Right cardiac atrium (tissue), 5 donors: Measurements from ENCODE around the gene RFX8. TPM values are rescaled to one million over a fixed set of nuclear protein-coding genes. Genes with fewer than 3 reads are reported as not detected.

Source experiments
- ATAC-seq, 2 donors: fragments of 200-7000 bp; cut with Tn5 transposase; one replicate each; pipeline versions ENCODE4 v1.8.0 to v1.9.1; 2020; ENCODE audit warnings: moderate library complexity in 2 of 2, mild to moderate bottlenecking in 1 of 2
- DNase-seq, 3 donors: peaks; one replicate each; pipeline ENCODE4 v3.0.0-alpha.2; 2020
- H3K27ac ChIP-seq: one replicate; pipeline ENCODE4 v1.5.1; 2013; ENCODE audit warnings: mild to moderate bottlenecking, low read length, control low read depth, moderate library complexity
- H3K27me3 ChIP-seq: one replicate; pipeline ENCODE4 v1.6.1; 2013; ENCODE audit not compliant: control insufficient read depth, insufficient read depth
- H3K4me1 ChIP-seq: one replicate; pipeline ENCODE4 v1.6.1; 2013; ENCODE audit warnings: low read length; ENCODE audit not compliant: control insufficient read depth, insufficient read depth
- H3K4me3 ChIP-seq: one replicate; pipeline ENCODE4 v1.5.1; 2013; ENCODE audit warnings: low read length, control low read depth
- H3K9me3 ChIP-seq: one replicate; pipeline ENCODE4 v1.6.1; 2013; ENCODE audit warnings: low read length; ENCODE audit not compliant: control insufficient read depth
- WGBS: extraction: QIAGEN DNeasy Blood & Tissue Kit; methylation state at CpG from one replicate; pipeline ENCODE4 v1.1.7; 2013; 5-methylcytosine and 5-hydroxymethylcytosine counted together
- intact Hi-C, 4 donors: fragments of 100-400 bp; cut with DNase I; formaldehyde crosslinking; loops; one replicate each; pipeline versions ENCODE4 v1.11.0 to v1.14.0; 2022 to 2023
- polyA plus RNA-seq: library from polyadenylated mRNA; stranded (reverse); fragments of 200-250 nt; gene quantifications from one replicate; pipeline ENCODE4 v1.2.3, GENCODE V29; 2013
- total RNA-seq, 4 donors: library from RNA; stranded (reverse); fragmentation: NEBNext Ultra II Directional; extraction: Animal tissue kit (Norgen Biotek cat#: 25700); gene quantifications; one replicate each; pipeline ENCODE4 v1.2.1, GENCODE V29; 2021
- donor health status: healthy with polysubstance abuse.
- donor health status: DM: no; HTN: yes; CAD: no.
- donor health status: DM: no; HTN: no; CAD: no.
- donor health status: DM: no; HTN: yes; CAD: no; lungs with severe emphysema.
- donor health status: DM: yes; HTN: yes; CAD: no.

RFX8 gene
- total and polyA plus RNA-seq, 5 donors, result 0.45 to 1.1 (median 0.53) TPM

DNA sequence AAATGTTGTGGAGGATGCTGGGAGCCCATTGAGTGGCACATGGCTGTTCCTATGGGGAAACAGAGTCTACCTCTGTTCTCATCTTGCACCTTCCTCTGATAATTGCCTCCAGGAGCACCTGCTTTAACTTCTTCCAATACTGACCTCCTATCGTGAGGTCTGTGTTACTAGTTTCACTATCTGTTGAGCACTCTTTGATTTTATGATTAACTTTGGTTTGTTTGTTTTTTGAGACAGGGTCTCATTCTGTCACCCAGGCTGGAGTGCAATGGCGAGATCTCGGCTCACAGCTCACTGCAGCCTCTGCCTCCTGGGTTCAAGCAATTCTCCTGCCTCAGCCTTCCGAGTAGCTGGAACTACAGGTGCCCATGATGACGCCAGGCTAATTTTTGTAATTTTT, 12.1 kb upstream of the RFX8 start:
- WGBS, result 91% methylated on average over 5 of the region's 5 CpGs
- Histone ChIP-seq H3K9me3 (no peaks in the 10 kb centered on the region), H3K4me1 (no peaks in the 10 kb centered on the region), H3K4me3 (no peak overlapping the region), H3K27ac (no peak overlapping the region), H3K27me3 (no peaks in the 10 kb centered on the region)
- intact Hi-C loops, result no loop called here
- no peak for DNase-seq
- ATAC-seq, result no peak

DNA sequence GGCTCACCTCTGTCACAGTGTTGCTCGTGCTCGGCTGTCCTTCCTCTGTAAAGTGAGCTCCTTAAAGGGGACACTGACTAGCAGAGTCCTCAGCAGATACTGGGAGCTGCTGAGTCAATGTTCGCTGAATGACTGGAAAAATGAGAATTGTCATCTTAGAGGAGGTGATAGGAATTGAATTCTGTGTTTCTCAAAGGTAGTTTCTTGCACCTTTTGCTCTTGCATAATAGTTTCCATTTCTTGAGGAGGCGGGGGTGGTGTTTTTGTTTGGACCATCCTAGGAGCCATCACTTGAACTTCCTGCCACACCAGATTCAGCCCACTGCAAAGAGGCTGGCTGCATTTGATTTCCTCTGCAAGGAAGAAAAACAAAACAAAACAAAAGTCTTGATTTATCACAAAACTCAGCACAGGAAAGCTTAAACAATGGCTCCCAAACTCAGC, 11.4 kb upstream of the RFX8 start:
- H3K4me1 ChIP-seq, result no peaks in the 10 kb centered on the region
- no peak overlapping the region for H3K4me3 ChIP-seq
- ATAC-seq (peak; percentile 26 to 77), DNase-seq (no peak)
- intact Hi-C loops, result no loop called here
- peak overlapping the region; percentile 51 for H3K27ac ChIP-seq
- no peaks in the 10 kb centered on the region for H3K27me3 ChIP-seq
- H3K9me3 ChIP-seq, result no peaks in the 10 kb centered on the region
- WGBS, result 62% methylated on average over 4 of the region's 4 CpGs

DNA sequence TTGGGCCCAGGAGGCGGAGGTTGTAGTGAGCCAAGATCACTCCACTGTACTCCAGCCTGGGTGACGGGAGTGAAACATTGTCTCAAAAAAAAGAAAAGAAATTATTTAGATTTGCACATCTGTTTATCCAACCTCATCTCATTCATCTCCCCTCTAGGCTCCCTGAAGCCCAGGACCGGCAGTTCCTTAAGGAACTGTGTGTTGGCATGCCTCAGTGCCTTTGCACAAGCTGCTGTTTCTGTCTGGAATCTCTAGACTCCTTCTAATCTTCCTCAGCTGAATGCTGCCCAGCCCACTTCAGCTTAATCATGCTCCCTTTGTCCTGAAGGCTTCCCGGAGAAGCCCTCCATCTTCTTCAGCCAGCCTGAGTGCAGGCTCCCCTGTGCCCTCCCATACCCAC, 10.9 kb upstream of the RFX8 start:
- Histone ChIP-seq H3K4me1 (no peaks in the 10 kb centered on the region), H3K9me3 (no peaks in the 10 kb centered on the region), H3K27ac (peak overlapping the region; percentile 25), H3K27me3 (no peaks in the 10 kb centered on the region), H3K4me3 (no peak overlapping the region)
- peak in 1 of 2 donors; percentile 43 for ATAC-seq
- no peak for DNase-seq
- 85% methylated on average over 4 of the region's 4 CpGs for WGBS
- intact Hi-C loops, result no loop called here

DNA sequence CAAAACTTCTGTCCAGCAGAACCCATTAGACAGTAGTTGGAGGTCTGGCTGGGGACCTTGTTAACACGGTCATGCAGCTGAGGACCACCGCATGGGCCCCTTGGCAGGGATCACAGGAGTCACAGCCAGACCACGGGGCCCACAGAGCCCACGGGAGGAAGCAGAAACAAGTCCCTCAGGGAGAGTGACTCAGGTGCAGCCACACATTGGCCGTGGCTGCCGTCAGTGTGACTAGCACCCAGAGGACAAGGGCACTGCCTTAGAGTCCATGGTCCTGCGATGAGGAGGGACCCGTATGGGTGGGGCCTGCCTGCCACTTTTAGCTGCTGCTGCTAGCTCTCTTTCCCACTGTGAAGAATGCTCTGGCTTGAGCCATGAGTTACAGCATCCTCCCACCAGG, 5.9 kb upstream of the RFX8 start:
- H3K9me3 ChIP-seq, result no peaks in the 10 kb centered on the region
- no peaks in the 10 kb centered on the region for H3K4me1 ChIP-seq
- intact Hi-C loops, result no loop called here
- no peaks in the 10 kb centered on the region for H3K27me3 ChIP-seq
- no peak overlapping the region for H3K27ac ChIP-seq
- DNase-seq, result no peak
- no peak overlapping the region for H3K4me3 ChIP-seq
- 83% methylated on average over 8 of the region's 8 CpGs for WGBS
- no peak for ATAC-seq

DNA sequence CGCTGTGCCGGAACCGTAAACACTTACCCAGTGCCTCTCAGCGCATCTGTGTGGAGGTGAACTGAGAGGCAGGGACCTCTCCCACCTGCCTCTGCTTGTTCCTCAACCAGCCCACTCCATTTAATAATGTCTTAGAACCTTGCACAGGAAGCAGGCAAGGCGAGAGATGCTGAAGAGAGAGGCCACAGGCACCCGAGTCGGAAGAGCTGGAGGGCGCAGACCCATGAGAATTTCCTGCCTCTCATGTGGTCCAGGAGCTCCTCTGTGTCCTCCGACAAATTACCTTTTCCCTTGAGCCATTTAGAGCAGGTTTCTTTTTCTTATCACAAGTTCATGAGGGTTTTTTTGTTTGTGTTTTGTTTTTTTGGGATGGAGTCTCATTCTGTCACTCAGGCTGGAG, 4.9 kb upstream of the RFX8 start:
- Histone ChIP-seq H3K27me3 (no peaks in the 10 kb centered on the region), H3K4me3 (no peak overlapping the region), H3K4me1 (no peaks in the 10 kb centered on the region), H3K9me3 (no peaks in the 10 kb centered on the region), H3K27ac (no peak overlapping the region)
- DNase-seq, result no peak
- ATAC-seq, result no peak
- 87% methylated on average over 9 of the region's 9 CpGs for WGBS
- intact Hi-C loops, result no loop called here

DNA sequence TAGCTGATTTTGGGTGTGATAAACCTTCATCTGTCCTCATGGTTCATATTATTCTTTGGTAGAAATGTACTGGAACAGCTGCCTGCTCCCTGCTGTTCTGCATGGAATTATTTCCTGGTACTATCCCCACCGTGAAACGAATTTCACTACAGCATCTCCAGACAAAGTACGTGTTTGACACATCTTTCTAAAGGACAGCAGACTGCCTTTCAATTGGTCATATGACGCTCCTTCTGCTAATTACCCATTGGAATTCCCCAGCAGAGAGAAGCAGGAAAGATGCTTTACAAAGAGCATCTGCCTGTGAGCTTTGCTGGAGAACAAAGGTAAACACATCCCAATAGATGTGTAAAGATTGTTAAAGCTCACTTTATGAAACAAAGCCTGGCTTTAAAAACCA, 4.4 kb upstream of the RFX8 start:
- 44% methylated on average over 4 of the region's 4 CpGs for WGBS
- no peak for ATAC-seq

DNA sequence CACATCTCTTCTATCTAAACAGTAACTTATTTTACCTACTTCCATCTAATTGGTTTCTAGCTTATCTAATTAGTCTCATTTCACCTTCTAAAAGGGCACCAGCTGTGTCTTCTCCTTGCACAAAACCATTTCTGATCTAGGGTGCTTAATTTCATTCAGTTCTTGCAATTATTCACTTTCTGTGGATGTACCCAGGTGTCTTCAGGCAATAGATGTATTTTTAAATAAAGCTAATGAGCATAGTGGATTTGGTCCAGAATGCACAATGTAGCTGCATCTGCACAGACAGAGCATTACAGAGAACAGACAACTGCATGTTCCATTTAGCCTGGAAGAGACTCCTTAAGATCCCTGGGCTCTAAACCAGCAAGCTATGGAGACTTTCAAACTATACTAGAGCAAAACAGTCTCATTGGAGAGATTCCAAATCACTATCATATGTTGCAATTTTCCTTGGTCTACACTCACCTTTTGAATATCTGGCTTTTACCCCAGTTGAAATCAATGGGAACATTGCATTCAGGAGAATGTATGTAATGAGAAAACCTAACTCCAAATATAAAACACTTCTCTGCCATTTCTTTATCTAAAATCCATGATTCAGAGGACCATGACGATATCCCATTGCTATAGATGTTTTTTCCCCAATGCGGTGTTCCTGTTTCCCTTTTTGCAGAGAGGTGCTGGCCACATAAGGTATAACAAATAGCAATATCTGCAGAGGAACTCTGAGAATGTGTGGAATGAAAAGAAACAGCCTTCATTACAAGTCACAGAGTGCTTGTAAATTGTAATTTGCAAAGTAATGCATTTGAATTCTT, 3.5 kb upstream of the RFX8 start:
- H3K4me1 ChIP-seq, result no peaks in the 10 kb centered on the region
- no peaks in the 10 kb centered on the region for H3K27me3 ChIP-seq
- H3K27ac ChIP-seq, result no peak overlapping the region
- no peak for ATAC-seq
- intact Hi-C loops, result no loop called here
- H3K4me3 ChIP-seq, result no peak overlapping the region
- WGBS, result 57% methylated on average over 2 of the region's 2 CpGs
- no peaks in the 10 kb centered on the region for H3K9me3 ChIP-seq
- no peak for DNase-seq

More for the DNA sequence above, 4.4 kb upstream of the RFX8 start:
- no peak overlapping the region for H3K27ac ChIP-seq
- intact Hi-C loops, result no loop called here
- no peaks in the 10 kb centered on the region for H3K4me1 ChIP-seq
- no peaks in the 10 kb centered on the region for H3K9me3 ChIP-seq
- H3K4me3 ChIP-seq, result no peak overlapping the region
- no peaks in the 10 kb centered on the region for H3K27me3 ChIP-seq
- no peak for DNase-seq

DNA sequence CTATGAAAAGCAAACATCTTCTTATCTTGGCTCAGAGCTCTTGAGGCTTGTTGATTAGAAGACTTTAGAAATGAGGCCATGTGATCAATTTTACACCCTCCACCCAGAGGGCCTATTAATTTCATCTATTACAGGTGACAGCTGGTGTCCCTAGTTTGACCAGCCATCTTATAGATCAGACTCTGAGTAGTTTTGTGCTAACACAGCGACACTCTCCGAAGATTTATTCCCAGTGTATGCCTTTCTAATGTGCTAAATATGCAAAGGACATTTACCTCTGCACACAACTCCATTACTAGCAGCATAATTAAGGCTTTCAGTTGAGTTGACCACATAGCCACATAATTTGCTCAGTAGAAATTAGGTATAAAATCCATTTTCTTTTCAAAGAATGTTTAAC, 2.6 kb upstream of the RFX8 start:
- over 99% methylated on average over 2 of the region's 2 CpGs for WGBS
- Histone ChIP-seq H3K9me3 (no peaks in the 10 kb centered on the region), H3K4me1 (no peaks in the 10 kb centered on the region), H3K4me3 (no peak overlapping the region), H3K27ac (no peak overlapping the region), H3K27me3 (no peaks in the 10 kb centered on the region)
- DNase-seq, result no peak
- ATAC-seq, result no peak
- intact Hi-C loops, result no loop called here

DNA sequence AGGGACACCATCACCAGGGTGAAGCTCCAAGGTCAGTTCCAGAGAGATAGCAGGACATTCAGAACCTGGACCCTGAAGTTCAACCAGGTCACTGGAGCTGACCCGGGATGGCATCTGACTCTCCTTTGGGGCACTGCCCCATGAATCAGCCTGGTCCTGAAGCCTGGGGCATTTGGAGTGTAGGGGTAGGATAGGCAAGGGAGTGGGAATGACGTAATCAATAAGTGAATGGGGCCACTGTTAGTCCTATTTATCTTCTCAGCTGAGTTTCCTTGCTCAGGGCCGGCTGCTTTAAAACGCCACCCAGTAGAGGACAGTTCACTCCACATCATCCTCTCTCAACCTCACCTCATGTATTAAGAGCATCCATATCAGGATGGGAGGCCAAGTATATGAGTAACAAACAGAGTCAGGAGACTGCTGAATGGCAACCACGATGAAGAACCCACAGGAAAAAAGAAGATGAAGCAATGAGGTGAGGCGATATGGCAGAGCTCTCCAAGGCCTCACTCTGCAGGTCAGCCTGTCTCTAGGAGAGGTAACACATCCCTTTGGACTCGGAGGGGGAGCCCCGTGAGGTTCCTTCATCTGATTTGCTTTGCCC, 1.8 kb upstream of the RFX8 start:
- H3K27ac ChIP-seq, result no peak overlapping the region
- no peak overlapping the region for H3K4me3 ChIP-seq
- DNase-seq (no peak), ATAC-seq (no peak)
- intact Hi-C loops, result no loop called here
- H3K4me1 ChIP-seq, result no peaks in the 10 kb centered on the region
- WGBS, result 92% methylated on average over 8 of the region's 8 CpGs
- H3K27me3 ChIP-seq, result no peaks in the 10 kb centered on the region
- H3K9me3 ChIP-seq, result no peaks in the 10 kb centered on the region

DNA sequence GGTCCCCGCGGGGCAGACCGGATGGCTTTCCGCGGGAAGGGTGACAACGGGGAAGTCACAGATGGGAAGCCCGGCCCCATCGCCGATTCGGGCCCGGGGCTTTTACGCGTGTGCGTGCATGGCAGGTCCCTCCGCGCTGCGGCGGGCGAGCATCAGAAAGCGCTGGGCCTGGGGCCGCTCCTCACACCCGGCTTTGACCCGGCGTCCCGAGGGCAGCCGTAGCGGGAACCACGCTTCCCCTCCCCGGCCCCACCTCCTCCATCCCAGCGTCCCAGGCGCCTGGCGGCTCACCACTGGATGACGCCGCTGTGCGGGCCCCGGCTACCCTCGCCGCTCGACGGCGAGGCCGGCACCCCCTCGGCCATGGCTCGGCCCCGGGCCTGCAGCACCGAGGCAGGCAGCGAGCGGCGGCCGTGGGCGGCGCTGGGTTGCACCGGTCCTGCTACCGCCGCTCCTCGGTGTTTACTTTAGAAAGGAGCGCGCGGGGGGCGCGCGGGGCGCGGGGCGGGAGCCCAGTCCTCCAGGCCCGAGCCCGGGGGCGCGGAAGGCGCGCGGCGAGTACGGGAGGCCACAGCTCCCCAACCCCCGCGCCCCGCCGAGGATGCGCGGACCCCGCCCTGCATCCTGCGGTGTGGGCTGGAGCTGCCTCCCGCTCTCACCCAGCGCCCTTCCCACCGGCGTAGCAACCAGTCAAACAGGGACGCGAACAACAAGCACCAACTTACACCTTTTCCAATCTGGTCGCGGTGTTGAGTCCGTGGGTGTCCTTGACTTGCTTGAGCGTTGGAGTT, 806 bp downstream of the RFX8 start:
- Histone ChIP-seq H3K9me3 (no peaks in the 10 kb centered on the region), H3K4me3 (peak overlapping the region; percentile 62), H3K27me3 (no peaks in the 10 kb centered on the region), H3K27ac (no peak overlapping the region), H3K4me1 (no peaks in the 10 kb centered on the region)
- intact Hi-C loops, result no loop called here
- peak; percentile 64 to 90 (median 82) for DNase-seq
- peak; percentile 90 to 92 for ATAC-seq
- under 1% methylated on average over 92 of the region's 92 CpGs for WGBS

DNA sequence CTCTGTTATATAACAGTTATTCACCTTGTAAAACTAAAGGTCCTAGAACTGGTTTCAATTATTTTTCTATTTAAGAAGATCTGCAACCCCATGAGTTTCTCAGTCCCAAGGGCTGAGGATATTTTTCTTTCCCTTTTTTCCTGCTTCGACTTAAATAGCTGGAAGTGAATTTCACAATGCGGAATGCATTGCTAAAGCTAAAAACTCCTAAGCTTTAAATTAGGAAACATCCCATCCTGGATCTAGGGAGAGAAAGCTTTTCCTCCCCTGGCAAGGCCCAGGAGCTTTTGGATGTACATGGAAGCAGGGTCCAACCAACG, 1.4 kb downstream of the RFX8 start:
- DNase-seq, result no peak
- H3K27ac ChIP-seq, result no peak overlapping the region
- ATAC-seq, result no peak
- no peaks in the 10 kb centered on the region for H3K9me3 ChIP-seq
- 23% methylated on average over 3 of the region's 3 CpGs for WGBS
- no peaks in the 10 kb centered on the region for H3K4me1 ChIP-seq
- H3K27me3 ChIP-seq, result no peaks in the 10 kb centered on the region
- intact Hi-C loops, result no loop called here
- peak overlapping the region; percentile 62 for H3K4me3 ChIP-seq
